Measurements from ENCODE around the gene REELD1. TPM values are rescaled to one million over a fixed set of nuclear protein-coding genes. Genes with fewer than 3 reads are reported as not detected.

REELD1 gene
- total and polyA plus RNA-seq, 5 experiments from 2014 or later, result 1.2 to 1.8 TPM; not detected in 3

DNA sequence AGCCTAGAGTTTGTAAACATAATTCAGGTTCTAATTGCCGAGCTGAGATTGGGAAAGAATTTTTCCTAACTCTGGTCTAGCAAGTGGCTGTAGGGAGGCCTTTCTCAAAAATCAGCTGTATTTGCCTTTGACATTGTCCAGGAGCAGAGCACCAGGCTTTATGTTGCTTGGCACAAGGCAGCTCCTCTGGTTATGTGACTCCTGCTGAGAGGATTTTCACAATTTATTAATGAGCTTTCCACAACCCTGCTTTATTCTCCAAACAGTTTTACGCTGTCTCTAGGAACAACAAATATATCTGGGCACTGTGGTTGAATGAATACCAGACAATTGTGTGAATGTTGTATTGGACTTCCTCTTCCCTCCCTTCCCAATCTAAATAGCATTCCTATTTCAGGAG is 23.9 kb upstream of the REELD1 start:
- POLR2A ChIA-PET, result no interaction called here
- Mint-ChIP-seq H3K27me3 (no peaks in the 10 kb centered on the region), H3K27ac (no peak overlapping the region), H3K36me3 (peaks cover 0 to 67% (median 10%) of the 10 kb centered on the region in 3 donors), H3K4me1 (peaks cover 0 to 5% (median 2%) of the 10 kb centered on the region in 4 donors), H3K4me3 (no peak overlapping the region), H3K9me3 (no peaks in the 10 kb centered on the region)
- ATAC-seq (no peak), DNase-seq (no peak)

DNA sequence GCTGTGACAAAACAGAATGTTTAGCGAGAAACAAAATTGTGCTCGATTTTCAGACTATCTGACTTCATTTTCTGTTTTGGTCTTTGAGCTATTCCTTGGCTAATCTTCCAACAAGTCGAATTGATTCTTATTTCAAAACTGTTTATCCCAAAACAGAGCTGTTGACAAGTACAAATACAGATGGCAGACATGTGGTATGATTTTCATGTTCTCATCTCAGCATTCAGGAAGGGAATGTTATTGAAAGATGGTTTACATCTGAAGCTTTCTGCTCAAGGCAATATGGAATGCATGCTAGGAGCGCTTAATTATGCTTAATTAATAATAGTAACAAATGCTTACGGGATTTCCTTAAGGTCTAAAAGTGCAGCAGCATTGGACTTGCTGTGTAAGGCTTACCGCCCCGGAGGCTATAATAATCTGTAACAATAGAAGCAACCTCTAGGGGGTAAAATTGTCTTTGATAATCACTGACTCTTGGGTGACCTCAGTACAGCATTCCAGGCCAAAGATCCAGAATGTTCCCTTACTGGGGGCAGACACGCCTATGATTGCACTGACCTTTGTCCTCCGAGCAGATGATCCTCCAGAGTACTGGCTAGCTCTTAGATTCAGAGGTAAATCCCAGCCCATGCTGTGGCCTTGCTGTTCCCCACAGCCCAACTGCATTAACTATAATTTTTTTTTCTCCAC is 22.4 kb upstream of the REELD1 start:
- no peak for ATAC-seq

DNA sequence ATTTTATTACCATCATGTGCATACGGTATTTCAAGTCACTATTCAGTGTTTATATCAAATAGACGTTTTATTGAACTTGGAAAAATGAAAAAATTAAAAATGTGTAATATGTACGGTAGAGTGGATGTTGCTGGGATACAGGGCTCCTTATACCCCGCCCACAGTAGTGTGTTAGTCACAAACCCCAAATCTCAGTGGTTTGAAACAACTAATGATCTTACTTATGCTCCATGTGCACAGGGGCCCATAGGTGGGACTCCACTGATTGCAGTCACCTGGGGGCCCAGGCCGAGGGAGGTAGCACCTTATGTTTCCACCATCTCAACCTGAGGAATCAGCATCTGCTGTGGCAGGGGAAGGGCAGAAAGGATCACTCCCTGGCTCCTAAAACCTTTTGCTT is 20.7 kb upstream of the REELD1 start:
- Mint-ChIP-seq H3K4me1 (peaks cover 0 to 6% (median 1%) of the 10 kb centered on the region in 4 donors), H3K9me3 (no peaks in the 10 kb centered on the region), H3K27me3 (no peaks in the 10 kb centered on the region), H3K4me3 (no peak overlapping the region), H3K36me3 (peaks cover 0 to 36% (median 5%) of the 10 kb centered on the region in 3 donors), H3K27ac (peak overlapping the region in 1 of 10 donors; percentile 5)
- POLR2A ChIA-PET, result interaction anchor here (0.6 kb wide), 1 partner anchor 876 kb away, joined by 7 read pairs; no protein-coding TSS in a partner anchor
- DNase-seq, result no peak
- ATAC-seq, result no peak

More for the DNA sequence above, 22.4 kb upstream of the REELD1 start:
- Mint-ChIP-seq H3K27me3 (no peaks in the 10 kb centered on the region), H3K27ac (peak overlapping the region in 3 of 10 donors; percentile 38 to 61 (median 51)), H3K4me3 (no peak overlapping the region), H3K4me1 (peaks cover 0 to 4% (median 1%) of the 10 kb centered on the region in 4 donors), H3K9me3 (no peaks in the 10 kb centered on the region), H3K36me3 (peaks cover 0 to 52% (median 10%) of the 10 kb centered on the region in 3 donors)
- POLR2A ChIA-PET, result no interaction called here
- DNase-seq, result no peak

DNA sequence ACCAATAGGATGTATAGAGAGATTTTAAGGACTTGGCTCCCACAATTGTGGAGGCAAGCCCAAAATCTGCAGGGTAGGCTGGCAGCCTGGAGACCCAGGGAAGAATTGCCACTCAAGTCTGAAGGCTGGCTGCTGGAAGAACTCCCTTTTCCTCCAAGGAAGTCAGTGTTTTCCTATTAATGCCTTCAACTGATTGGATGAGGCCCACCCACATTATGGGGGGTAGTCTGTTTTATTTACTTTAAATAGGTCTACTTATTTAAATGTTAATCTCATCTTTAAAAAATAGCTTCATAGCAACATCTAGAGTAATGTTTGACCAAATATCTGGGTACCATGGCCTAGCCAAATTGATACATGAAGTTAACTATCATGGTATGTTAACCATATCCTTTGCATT is 20.1 kb upstream of the REELD1 start:
- no peak overlapping the region for H3K4me3 Mint-ChIP-seq
- DNase-seq (no peak), ATAC-seq (no peak)
- POLR2A ChIA-PET, result no interaction called here
- peaks cover 0 to 30% (median 5%) of the 10 kb centered on the region in 3 donors for H3K36me3 Mint-ChIP-seq
- peak overlapping the region in 1 of 10 donors; percentile 24 for H3K27ac Mint-ChIP-seq
- H3K9me3 Mint-ChIP-seq, result no peaks in the 10 kb centered on the region
- no peaks in the 10 kb centered on the region for H3K27me3 Mint-ChIP-seq
- H3K4me1 Mint-ChIP-seq, result peaks cover 0 to 6% (median 1%) of the 10 kb centered on the region in 4 donors

DNA sequence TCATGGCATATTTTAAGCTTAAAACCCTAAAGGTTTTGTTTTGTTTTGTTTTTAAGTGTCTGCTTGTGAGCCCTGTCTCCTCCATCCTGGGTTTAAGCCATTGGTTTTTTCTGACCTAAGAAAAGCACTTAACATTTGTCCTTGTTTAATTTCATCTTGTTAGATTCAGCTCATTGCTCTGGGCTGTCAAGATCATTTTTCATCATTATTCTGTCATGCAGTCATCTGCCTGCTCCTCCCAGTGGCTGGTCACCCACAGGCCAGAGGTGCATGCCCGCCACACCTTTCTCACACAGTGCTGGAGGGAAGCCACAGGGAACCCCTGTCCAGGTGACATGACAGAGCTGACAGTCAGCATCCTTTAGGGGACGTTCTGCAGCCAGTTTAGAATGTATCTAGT is 11.7 kb upstream of the REELD1 start:
- Mint-ChIP-seq H3K4me1 (peaks cover 0 to under 1% (median 0%) of the 10 kb centered on the region in 4 donors), H3K36me3 (peaks cover 18 to 41% (median 24%) of the 10 kb centered on the region in 3 donors), H3K27ac (no peak overlapping the region), H3K9me3 (peaks cover 0 to 5% (median 0%) of the 10 kb centered on the region in 9 donors), H3K4me3 (no peak overlapping the region), H3K27me3 (peaks cover 0 to 3% (median 0%) of the 10 kb centered on the region in 5 donors)
- ATAC-seq (no peak), DNase-seq (no peak)
- POLR2A ChIA-PET, result no interaction called here

DNA sequence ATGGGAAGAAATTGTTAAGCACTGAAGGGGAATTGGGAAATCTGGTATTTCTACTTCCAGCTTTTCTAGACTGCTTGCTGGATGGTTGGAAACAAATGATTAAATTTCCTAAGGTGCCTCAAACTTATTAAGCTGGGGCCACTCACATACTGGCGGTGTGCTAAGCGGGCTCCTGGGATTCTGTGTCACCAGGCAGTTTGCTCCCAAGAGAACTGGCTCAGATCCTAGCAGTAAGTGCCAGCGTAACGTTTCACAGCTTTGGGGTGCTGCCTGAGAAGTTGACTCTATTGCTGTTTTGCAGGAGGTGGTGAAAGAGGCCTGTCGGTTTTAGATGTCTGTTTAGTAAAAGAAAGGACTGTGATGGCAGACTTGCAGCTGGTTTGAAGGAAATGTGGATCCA is 6.9 kb upstream of the REELD1 start:
- H3K4me1 Mint-ChIP-seq, result no peaks in the 10 kb centered on the region
- H3K27me3 Mint-ChIP-seq, result peaks cover 0 to 10% (median 0%) of the 10 kb centered on the region in 5 donors
- H3K27ac Mint-ChIP-seq, result no peak overlapping the region
- DNase-seq (no peak), ATAC-seq (no peak)
- POLR2A ChIA-PET, result no interaction called here
- H3K36me3 Mint-ChIP-seq, result peaks cover 16 to 26% (median 18%) of the 10 kb centered on the region in 3 donors
- H3K9me3 Mint-ChIP-seq, result peaks cover 0 to 5% (median 0%) of the 10 kb centered on the region in 9 donors
- H3K4me3 Mint-ChIP-seq, result no peak overlapping the region

DNA sequence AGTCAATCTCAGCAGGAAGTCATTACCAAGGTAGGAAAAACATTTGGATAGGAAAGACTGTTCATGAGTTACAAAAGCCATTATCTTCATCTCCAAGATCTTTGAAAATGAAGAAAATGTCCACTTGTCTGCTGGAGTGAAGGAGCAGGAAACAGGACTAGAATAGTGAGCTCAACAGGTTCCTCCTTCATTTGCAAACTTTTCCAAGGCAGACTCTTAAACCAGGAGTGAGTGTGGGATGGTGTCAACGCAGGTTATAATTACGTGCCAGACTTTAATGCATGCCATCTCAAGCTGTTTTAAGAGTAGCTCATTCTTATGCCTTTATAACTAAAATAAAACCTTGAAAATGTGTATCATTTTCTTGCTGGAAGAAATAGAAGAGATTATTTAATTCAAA is 3.4 kb upstream of the REELD1 start:
- peaks cover 0 to 3% (median 0%) of the 10 kb centered on the region in 3 donors for H3K36me3 Mint-ChIP-seq
- H3K4me1 Mint-ChIP-seq, result no peaks in the 10 kb centered on the region
- ATAC-seq (no peak), DNase-seq (no peak)
- no peak overlapping the region for H3K4me3 Mint-ChIP-seq
- no peaks in the 10 kb centered on the region for H3K9me3 Mint-ChIP-seq
- POLR2A ChIA-PET, result no interaction called here
- H3K27ac Mint-ChIP-seq, result no peak overlapping the region
- peaks cover 0 to 20% (median 4%) of the 10 kb centered on the region in 5 donors for H3K27me3 Mint-ChIP-seq

DNA sequence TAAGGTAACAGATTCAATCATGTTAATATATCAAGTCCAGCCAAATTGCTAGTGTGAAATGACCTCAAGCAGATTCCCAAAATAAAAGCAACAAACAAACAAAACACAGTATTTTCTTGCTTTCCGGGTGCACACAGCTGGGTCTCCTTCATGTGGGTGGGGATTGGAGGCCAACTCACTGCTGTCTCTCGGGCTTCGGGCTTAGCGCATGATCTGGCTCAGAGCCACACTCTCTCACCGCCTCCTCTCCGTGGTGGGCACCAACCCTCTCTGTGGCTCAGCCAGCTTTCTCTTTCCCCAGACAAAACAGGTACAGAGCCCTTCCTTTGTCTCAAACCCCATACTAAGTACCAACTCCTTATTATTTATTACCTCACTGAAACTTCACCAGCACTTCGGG is 2.9 kb upstream of the REELD1 start:
- Mint-ChIP-seq H3K27me3 (peaks cover 0 to 20% (median 4%) of the 10 kb centered on the region in 5 donors), H3K4me1 (no peaks in the 10 kb centered on the region), H3K36me3 (peaks cover 0 to 3% (median 0%) of the 10 kb centered on the region in 3 donors), H3K4me3 (no peak overlapping the region), H3K27ac (no peak overlapping the region), H3K9me3 (no peaks in the 10 kb centered on the region)
- POLR2A ChIA-PET, result no interaction called here
- ATAC-seq (no peak), DNase-seq (no peak)

DNA sequence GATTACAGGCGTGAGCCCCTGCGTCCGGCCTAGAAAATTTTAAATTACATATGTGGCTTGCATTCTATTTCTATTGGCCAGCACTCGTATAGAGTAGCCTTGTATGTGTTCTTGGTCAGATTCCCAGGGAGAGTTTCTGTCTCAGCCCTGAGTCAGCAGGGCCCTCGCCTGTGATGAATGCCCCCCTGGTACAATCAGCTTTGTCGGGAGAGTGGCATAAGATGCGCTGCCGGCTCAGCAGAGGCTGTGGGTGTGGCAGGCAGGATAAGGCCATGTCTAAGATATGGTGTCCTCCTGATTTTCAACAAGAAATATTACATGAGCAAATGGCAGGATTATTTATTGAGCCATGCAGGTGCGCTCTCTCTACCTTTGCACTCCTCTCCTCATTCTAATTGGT is 1.6 kb upstream of the REELD1 start:
- Mint-ChIP-seq H3K4me3 (no peak overlapping the region), H3K27ac (no peak overlapping the region), H3K9me3 (no peaks in the 10 kb centered on the region), H3K4me1 (no peaks in the 10 kb centered on the region), H3K36me3 (peaks cover 0 to 3% (median 0%) of the 10 kb centered on the region in 3 donors), H3K27me3 (peaks cover 0 to 16% (median 4%) of the 10 kb centered on the region in 5 donors)
- POLR2A ChIA-PET, result no interaction called here
- no peak for DNase-seq
- ATAC-seq, result no peak

DNA sequence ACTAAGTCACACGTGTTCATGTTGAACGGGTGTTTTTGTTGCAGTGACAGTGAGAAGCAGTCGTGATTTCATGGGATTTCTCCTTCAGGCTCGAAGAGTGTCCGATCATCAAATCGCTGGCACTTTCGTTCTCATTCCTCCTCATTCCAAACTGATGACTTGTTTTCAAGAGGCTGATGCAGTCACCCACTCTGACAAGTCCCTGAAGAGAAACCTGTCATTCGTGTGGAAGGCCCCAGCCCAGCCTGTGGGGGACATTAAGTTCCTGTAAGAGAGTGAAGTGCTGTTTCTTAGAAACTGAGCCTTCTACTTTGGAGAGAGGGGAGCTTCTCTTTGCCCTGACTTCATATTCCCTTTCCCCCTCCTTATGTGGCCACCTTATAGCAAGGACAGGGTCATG is 8.0 kb downstream of the REELD1 start:
- Mint-ChIP-seq H3K9me3 (no peaks in the 10 kb centered on the region), H3K27me3 (no peaks in the 10 kb centered on the region), H3K27ac (no peak overlapping the region), H3K4me1 (no peaks in the 10 kb centered on the region), H3K4me3 (no peak overlapping the region), H3K36me3 (no peaks in the 10 kb centered on the region)
- no peak for ATAC-seq
- no peak for DNase-seq
- POLR2A ChIA-PET, result no interaction called here

DNA sequence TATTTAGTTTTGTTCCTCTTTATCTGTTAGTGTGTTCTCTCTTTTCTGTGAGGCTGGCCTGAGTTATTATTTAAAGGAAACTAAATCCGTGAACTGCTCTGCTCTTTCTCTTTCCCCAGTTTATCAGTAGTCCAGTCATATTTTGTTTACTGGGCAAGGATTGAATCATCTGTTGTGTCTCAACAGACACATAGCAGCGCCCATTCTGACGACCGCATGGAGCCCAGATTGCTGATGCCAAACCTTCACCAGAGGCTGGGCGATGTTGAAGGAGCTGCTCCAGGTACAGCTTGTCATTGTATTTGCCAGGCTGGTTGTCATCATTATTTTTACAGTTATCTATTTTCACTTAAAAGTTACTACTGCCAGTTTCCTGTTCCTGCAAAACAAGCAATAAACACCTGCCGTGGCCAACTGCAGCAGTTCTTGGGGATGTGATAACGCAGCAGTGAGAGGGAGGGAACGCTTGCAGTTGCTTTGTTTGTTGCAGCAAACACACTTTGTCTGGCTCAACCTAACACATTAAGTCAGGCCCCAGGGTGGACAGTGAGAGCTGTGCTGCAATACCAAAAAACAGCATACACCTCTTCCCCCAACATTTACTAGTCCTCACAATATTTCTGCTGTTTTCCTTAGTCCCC is 10.1 kb downstream of the REELD1 start:
- Mint-ChIP-seq H3K27me3 (no peaks in the 10 kb centered on the region), H3K9me3 (no peaks in the 10 kb centered on the region)

DNA sequence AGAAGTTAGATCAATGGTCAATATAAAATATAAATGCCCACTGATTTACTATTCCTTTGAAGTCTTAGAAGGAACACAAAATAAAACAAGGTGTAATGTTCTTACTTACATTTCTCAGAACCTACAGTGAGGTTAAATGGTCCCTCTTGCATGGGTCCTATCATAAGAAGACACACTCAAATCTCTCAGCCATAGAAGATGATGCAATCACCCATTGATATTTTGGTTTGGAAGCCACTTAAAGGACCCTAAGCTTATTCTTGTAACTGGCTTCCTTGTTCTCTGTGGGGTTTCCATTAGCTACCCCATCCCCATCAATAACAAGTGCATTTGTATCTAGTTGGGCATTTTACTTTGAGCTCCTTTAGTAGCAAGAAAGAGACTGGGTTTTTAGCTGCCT is 15.1 kb downstream of the REELD1 start:
- Mint-ChIP-seq H3K9me3 (peaks cover 0 to 8% (median 2%) of the 10 kb centered on the region in 9 donors), H3K4me3 (no peak overlapping the region), H3K27ac (no peak overlapping the region), H3K36me3 (peaks cover 0 to 2% (median 0%) of the 10 kb centered on the region in 3 donors), H3K4me1 (no peaks in the 10 kb centered on the region), H3K27me3 (peaks cover 0 to under 1% (median 0%) of the 10 kb centered on the region in 5 donors)
- no peak for ATAC-seq
- no peak for DNase-seq
- POLR2A ChIA-PET, result no interaction called here

More for the DNA sequence above, 10.1 kb downstream of the REELD1 start:
- ATAC-seq, result no peak
- DNase-seq, result no peak
- H3K27ac Mint-ChIP-seq, result no peak overlapping the region
- H3K36me3 Mint-ChIP-seq, result no peaks in the 10 kb centered on the region
- POLR2A ChIA-PET, result no interaction called here
- H3K4me3 Mint-ChIP-seq, result no peak overlapping the region
- no peaks in the 10 kb centered on the region for H3K4me1 Mint-ChIP-seq

DNA sequence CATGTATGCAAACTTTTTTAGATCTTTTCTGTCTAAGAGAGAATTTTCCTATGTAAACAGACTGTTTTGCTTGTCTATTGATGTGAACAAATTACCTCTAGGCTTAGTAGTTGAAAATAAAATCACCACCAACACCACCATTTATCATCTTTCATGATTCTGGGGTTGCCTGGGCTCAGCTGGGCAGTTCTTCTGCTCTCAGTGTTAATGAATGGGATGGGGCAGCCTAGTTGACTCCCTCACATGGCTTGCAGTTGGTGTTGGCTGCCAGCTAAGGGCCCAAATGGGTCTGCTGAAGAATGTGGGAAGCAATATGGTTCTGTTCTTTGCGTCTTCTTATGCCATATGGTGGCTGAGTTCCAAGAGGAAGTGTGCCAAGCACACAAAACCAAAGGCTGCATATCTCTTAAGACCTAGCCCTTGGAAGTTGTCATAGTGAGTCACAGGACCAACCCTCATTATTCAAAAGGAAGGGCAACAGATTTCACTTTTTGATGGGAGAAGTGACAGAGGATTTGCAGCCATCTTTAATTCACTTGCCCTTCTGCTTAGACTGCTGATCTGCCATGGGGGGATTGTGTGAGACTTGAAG is 17.9 kb downstream of the REELD1 start:
- ATAC-seq, result no peak
- Mint-ChIP-seq H3K4me1 (no peaks in the 10 kb centered on the region), H3K4me3 (no peak overlapping the region), H3K36me3 (peaks cover 0 to 2% (median 0%) of the 10 kb centered on the region in 3 donors), H3K27me3 (peaks cover 0 to 21% (median 5%) of the 10 kb centered on the region in 5 donors), H3K9me3 (peaks cover 0 to 8% (median 2%) of the 10 kb centered on the region in 9 donors), H3K27ac (no peak overlapping the region)
- DNase-seq, result no peak
- POLR2A ChIA-PET, result no interaction called here

Data from naive thymus-derived CD8-positive, alpha-beta T cell (primary cell).